HEK293 (cell line): ENCODE results near the gene NUP62.

ENCODE experiments used
- GFI1B ChIP-seq: fragments of 450-650 bp; formaldehyde crosslinking; IDR thresholded peaks from 2 replicates; pipeline ENCODE4 v1.5.1; 2016; ENCODE audit warnings: missing biosample characterization, missing genetic modification characterization
- PBX3 ChIP-seq: sonication (generic); formaldehyde crosslinking; IDR thresholded peaks from 2 replicates; pipeline ENCODE4 v1.8.1; 2022; ENCODE audit warnings: mild to moderate bottlenecking, moderate library complexity, missing genetic modification reagents
- TCF7L2 ChIP-seq: IDR thresholded peaks from 2 replicates; pipeline ENCODE4 v1.6.1; 2011; ENCODE audit warnings: low read depth, mild to moderate bottlenecking, inconsistent platforms, low read length, moderate library complexity, borderline replicate concordance
- TRIM28 ChIP-seq: IDR thresholded peaks from 2 replicates; pipeline ENCODE4 v1.6.1; 2011; ENCODE audit warnings: low read length, control low read depth, borderline replicate concordance
- ZBTB21 ChIP-seq: fragments of 450-650 bp; formaldehyde crosslinking; IDR thresholded peaks from 2 replicates; pipeline ENCODE4 v1.5.1; 2017; ENCODE audit warnings: missing biosample characterization, missing genetic modification characterization
- ZBTB44 ChIP-seq: fragments of 450-650 bp; IDR thresholded peaks from 2 replicates; pipeline ENCODE4 v1.5.1; 2018; ENCODE audit warnings: missing biosample characterization, mild to moderate bottlenecking, missing genetic modification characterization
- ZFP3 ChIP-seq: fragments of 450-650 bp; formaldehyde crosslinking; IDR thresholded peaks from 2 replicates; pipeline ENCODE4 v1.5.1; 2016; ENCODE audit warnings: low read depth, missing biosample characterization, missing genetic modification characterization
- ZNF132 ChIP-seq: fragments of 450-650 bp; formaldehyde crosslinking; IDR thresholded peaks from 2 replicates; pipeline ENCODE4 v1.5.1; 2017; ENCODE audit warnings: missing biosample characterization, missing genetic modification characterization, borderline replicate concordance
- ZNF16 ChIP-seq: fragments of 450-650 bp; formaldehyde crosslinking; IDR thresholded peaks from 2 replicates; pipeline ENCODE4 v1.5.1; 2016; ENCODE audit warnings: low read depth, missing biosample characterization, missing genetic modification characterization
- ZNF214 ChIP-seq: fragments of 450-650 bp; formaldehyde crosslinking; IDR thresholded peaks from 2 replicates; pipeline ENCODE4 v1.5.1; 2017; ENCODE audit warnings: missing biosample characterization, mild to moderate bottlenecking, missing genetic modification characterization, borderline replicate concordance
- ZNF221 ChIP-seq: fragments of 450-650 bp; formaldehyde crosslinking; IDR thresholded peaks from 2 replicates; pipeline ENCODE4 v1.5.1; 2017; ENCODE audit warnings: missing biosample characterization, missing genetic modification characterization, borderline replicate concordance
- ZNF433 ChIP-seq: fragments of 450-650 bp; formaldehyde crosslinking; IDR thresholded peaks from 2 replicates; pipeline ENCODE4 v1.5.1; 2016; ENCODE audit warnings: missing biosample characterization, missing genetic modification characterization, low read depth
- ZNF449 ChIP-seq: fragments of 450-650 bp; formaldehyde crosslinking; IDR thresholded peaks from 2 replicates; pipeline ENCODE4 v1.5.1; 2017; ENCODE audit warnings: missing biosample characterization, mild to moderate bottlenecking, missing genetic modification characterization, moderate library complexity
- ZNF555 ChIP-seq: fragments of 450-650 bp; formaldehyde crosslinking; conservative IDR thresholded peaks from 2 replicates; pipeline ENCODE4 v1.5.1; 2017; ENCODE audit warnings: missing biosample characterization, mild to moderate bottlenecking, missing genetic modification characterization, inconsistent platforms
- ZNF621 ChIP-seq: fragments of 450-650 bp; formaldehyde crosslinking; IDR thresholded peaks from 2 replicates; pipeline ENCODE4 v1.5.1; 2017; ENCODE audit warnings: missing biosample characterization, missing genetic modification characterization
- ZNF629 ChIP-seq: fragments of 450-650 bp; formaldehyde crosslinking; IDR thresholded peaks from 2 replicates; pipeline ENCODE4 v1.5.1; 2017; ENCODE audit warnings: missing biosample characterization, missing genetic modification characterization
- ZNF639 ChIP-seq: fragments of 450-650 bp; formaldehyde crosslinking; IDR thresholded peaks from 2 replicates; pipeline ENCODE4 v1.5.1; 2016; ENCODE audit warnings: missing biosample characterization, missing genetic modification characterization
- ZNF658 ChIP-seq: fragments of 450-650 bp; formaldehyde crosslinking; IDR thresholded peaks from 2 replicates; pipeline ENCODE4; 2016; ENCODE audit warnings: missing biosample characterization, missing genetic modification characterization
- ZNF664 ChIP-seq: fragments of 450-650 bp; formaldehyde crosslinking; IDR thresholded peaks from 2 replicates; pipeline ENCODE4 v1.5.1; 2016; ENCODE audit warnings: missing biosample characterization, missing genetic modification characterization
- ZNF670 ChIP-seq: fragments of 450-650 bp; formaldehyde crosslinking; IDR thresholded peaks from 2 replicates; pipeline ENCODE4 v1.5.1; 2016; ENCODE audit warnings: missing biosample characterization, missing genetic modification characterization, low read depth
- TF ChIP-seq, protein P1 (sequence below): fragments of 450-650 bp; formaldehyde crosslinking; IDR thresholded peaks from 2 replicates; pipeline ENCODE4 v1.5.1; 2016; ENCODE audit warnings: missing biosample characterization, missing genetic modification characterization, low read depth
- TF ChIP-seq, protein P2 (sequence below): fragments of 450-650 bp; formaldehyde crosslinking; conservative IDR thresholded peaks from 2 replicates; pipeline ENCODE4 v1.5.1; 2016; ENCODE audit warnings: low read depth, missing biosample characterization, missing genetic modification characterization
- TF ChIP-seq, protein P3 (sequence below): fragments of 450-650 bp; formaldehyde crosslinking; IDR thresholded peaks from 2 replicates; pipeline ENCODE4 v1.5.1; 2016; ENCODE audit warnings: missing biosample characterization, missing genetic modification characterization

The NUP62 gene

GRCh38 chr19:49866933-49867782 lies 62.1 kb downstream of the NUP62 start, which contains the start of gene PNKP (continued):
- no peak; the same call in 1 of the 2 replicates for TF ChIP-seq ZBTB21 (tag by site-specific recombination)
- no peak for TF ChIP-seq ZFP3
- no peak for TF ChIP-seq ZNF670 (tag by site-specific recombination)
- no peak for TF ChIP-seq ZNF433
- TF ChIP-seq ZNF658 (tag by site-specific recombination), result no peak
- TF ChIP-seq ZNF621, result no peak
- no peak for TF ChIP-seq TCF7L2
- TF ChIP-seq, protein P1, sequence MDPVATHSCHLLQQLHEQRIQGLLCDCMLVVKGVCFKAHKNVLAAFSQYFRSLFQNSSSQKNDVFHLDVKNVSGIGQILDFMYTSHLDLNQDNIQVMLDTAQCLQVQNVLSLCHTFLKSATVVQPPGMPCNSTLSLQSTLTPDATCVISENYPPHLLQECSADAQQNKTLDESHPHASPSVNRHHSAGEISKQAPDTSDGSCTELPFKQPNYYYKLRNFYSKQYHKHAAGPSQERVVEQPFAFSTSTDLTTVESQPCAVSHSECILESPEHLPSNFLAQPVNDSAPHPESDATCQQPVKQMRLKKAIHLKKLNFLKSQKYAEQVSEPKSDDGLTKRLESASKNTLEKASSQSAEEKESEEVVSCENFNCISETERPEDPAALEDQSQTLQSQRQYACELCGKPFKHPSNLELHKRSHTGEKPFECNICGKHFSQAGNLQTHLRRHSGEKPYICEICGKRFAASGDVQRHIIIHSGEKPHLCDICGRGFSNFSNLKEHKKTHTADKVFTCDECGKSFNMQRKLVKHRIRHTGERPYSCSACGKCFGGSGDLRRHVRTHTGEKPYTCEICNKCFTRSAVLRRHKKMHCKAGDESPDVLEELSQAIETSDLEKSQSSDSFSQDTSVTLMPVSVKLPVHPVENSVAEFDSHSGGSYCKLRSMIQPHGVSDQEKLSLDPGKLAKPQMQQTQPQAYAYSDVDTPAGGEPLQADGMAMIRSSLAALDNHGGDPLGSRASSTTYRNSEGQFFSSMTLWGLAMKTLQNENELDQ, result no peak
- TF ChIP-seq, protein P2, sequence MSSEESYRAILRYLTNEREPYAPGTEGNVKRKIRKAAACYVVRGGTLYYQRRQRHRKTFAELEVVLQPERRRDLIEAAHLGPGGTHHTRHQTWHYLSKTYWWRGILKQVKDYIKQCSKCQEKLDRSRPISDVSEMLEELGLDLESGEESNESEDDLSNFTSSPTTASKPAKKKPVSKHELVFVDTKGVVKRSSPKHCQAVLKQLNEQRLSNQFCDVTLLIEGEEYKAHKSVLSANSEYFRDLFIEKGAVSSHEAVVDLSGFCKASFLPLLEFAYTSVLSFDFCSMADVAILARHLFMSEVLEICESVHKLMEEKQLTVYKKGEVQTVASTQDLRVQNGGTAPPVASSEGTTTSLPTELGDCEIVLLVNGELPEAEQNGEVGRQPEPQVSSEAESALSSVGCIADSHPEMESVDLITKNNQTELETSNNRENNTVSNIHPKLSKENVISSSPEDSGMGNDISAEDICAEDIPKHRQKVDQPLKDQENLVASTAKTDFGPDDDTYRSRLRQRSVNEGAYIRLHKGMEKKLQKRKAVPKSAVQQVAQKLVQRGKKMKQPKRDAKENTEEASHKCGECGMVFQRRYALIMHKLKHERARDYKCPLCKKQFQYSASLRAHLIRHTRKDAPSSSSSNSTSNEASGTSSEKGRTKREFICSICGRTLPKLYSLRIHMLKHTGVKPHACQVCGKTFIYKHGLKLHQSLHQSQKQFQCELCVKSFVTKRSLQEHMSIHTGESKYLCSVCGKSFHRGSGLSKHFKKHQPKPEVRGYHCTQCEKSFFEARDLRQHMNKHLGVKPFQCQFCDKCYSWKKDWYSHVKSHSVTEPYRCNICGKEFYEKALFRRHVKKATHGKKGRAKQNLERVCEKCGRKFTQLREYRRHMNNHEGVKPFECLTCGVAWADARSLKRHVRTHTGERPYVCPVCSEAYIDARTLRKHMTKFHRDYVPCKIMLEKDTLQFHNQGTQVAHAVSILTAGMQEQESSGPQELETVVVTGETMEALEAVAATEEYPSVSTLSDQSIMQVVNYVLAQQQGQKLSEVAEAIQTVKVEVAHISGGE, result peak; percentile 98
- no peak for TF ChIP-seq ZNF449 (tag by site-specific recombination)
- TF ChIP-seq, protein P3, sequence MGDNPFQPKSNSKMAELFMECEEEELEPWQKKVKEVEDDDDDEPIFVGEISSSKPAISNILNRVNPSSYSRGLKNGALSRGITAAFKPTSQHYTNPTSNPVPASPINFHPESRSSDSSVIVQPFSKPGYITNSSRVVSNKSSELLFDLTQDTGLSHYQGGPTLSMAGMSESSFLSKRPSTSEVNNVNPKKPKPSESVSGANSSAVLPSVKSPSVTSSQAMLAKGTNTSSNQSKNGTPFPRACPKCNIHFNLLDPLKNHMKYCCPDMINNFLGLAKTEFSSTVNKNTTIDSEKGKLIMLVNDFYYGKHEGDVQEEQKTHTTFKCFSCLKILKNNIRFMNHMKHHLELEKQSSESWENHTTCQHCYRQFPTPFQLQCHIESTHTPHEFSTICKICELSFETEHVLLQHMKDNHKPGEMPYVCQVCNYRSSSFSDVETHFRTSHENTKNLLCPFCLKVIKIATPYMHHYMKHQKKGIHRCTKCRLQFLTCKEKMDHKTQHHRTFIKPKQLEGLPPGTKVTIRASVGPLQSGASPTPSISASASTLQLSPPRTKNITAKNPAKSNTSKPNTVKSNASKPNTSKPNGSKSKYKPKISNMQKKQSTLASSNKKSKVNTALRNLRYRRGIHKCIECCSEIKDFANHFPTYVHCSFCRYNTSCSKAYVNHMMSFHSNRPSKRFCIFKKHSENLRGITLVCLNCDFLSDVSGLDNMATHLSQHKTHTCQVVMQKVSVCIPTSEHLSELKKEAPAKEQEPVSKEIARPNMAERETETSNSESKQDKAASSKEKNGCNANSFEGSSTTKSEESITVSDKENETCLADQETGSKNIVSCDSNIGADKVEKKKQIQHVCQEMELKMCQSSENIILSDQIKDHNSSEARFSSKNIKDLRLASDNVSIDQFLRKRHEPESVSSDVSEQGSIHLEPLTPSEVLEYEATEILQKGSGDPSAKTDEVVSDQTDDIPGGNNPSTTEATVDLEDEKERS (tag by site-specific recombination), result no peak
- no peak for TF ChIP-seq ZNF639
- no peak for TF ChIP-seq GFI1B
- no peak for TF ChIP-seq ZNF555 (tag by site-specific recombination)
- no peak for TF ChIP-seq ZNF16
- TF ChIP-seq TRIM28, result no peak
- peak; percentile 46; the same call in 1 of the 2 replicates for TF ChIP-seq ZNF629
- no peak for TF ChIP-seq ZNF664 (tag by site-specific recombination)
- TF ChIP-seq ZBTB44 (tag by site-specific recombination), result peak; percentile 65; the same call in 1 of the 2 replicates
- TF ChIP-seq PBX3 (CRISPR knock-in tag), result 0 out of 2 replicates have a peak, but pooled peaks have one; percentile 73
- no peak for TF ChIP-seq ZNF214
- no peak for TF ChIP-seq ZNF132 (tag by site-specific recombination)
- no peak for TF ChIP-seq ZNF221 (tag by site-specific recombination)
